Stimulated activated naive B cell treated with anti-CD40 and anti-IgM and Interleukin-4, amounts not matched to agents 10 μg/mL and 1 μg/mL and 100 μg/mL, for 72 hours (primary cell): ENCODE measurements around the gene GULP1.
"Not testable (repeated sequence)": the region's sequence is repeated elsewhere in the genome, so short reads cannot be mapped to it uniquely, and the experiment has no call there.

Experiments
- ATAC-seq, 2 donors: fragments of 150-1000 bp; cut with Tn5 transposase; replicated peaks; 2 replicates each; pipeline ENCODE4 v1.10.0; 2021; ENCODE audit warnings: moderate library complexity in 1 of 2
- DNase-seq: peaks from one replicate; pipeline ENCODE4 v3.0.0; 2021
- H3K27ac Mint-ChIP-seq: one replicate; pipeline ENCODE4 v1.8.0; 2022; ENCODE audit warnings: mild to moderate bottlenecking, mixed read lengths
- H3K27me3 Mint-ChIP-seq, 2 donors: one replicate each; pipeline ENCODE4 v1.8.0; 2022; ENCODE audit warnings: mixed read lengths in 2 of 2
- H3K36me3 Mint-ChIP-seq, 2 donors: one replicate each; pipeline ENCODE4 v1.8.0; 2022; ENCODE audit warnings: mixed read lengths in 2 of 2, mild to moderate bottlenecking in 1 of 2
- H3K4me1 Mint-ChIP-seq, 2 donors: one replicate each; pipeline ENCODE4 v1.8.0; 2022; ENCODE audit warnings: mixed read lengths in 2 of 2, mild to moderate bottlenecking in 1 of 2
- H3K4me3 Mint-ChIP-seq, 2 donors: one replicate each; pipeline ENCODE4 v1.8.0; 2022; ENCODE audit warnings: mild to moderate bottlenecking in 2 of 2, mixed read lengths in 2 of 2, moderate library complexity in 1 of 2
- H3K9me3 Mint-ChIP-seq, 2 donors: one replicate each; pipeline ENCODE4 v1.8.0; 2022; ENCODE audit warnings: mixed read lengths in 2 of 2, mild to moderate bottlenecking in 1 of 2

The GULP1 gene

DNA sequence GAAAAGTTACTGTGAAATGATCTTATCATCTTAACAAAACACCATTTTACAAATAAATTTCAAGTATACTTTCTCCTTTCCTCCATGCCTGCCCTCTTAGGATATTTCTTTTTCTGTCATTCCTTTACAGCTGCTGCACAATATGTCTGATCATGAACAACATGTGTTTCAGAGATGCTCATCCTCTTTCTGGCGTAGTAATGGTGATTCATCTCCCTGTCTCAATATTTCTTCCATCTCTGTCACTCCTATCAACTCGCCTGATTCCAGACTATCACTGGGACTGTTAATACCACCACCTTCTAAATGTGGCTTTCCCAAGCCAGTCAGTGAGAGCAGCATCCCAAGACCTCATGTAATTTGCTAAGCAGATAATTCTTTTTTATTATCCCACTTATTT, 290.5 kb downstream of the GULP1 start:
- ATAC-seq, result no peak
- H3K4me3 Mint-ChIP-seq, result no peak overlapping the region
- DNase-seq, result no peak
- H3K27ac Mint-ChIP-seq, result no peak overlapping the region
- H3K36me3 Mint-ChIP-seq, result no peaks in the 10 kb centered on the region
- H3K9me3 Mint-ChIP-seq, result no peaks in the 10 kb centered on the region
- no peaks in the 10 kb centered on the region for H3K4me1 Mint-ChIP-seq
- H3K27me3 Mint-ChIP-seq, result no peaks in the 10 kb centered on the region

GRCh38 chr2:188588235-188588634, 296.6 kb downstream of the GULP1 start:
- Mint-ChIP-seq H3K4me1 (no peaks in the 10 kb centered on the region), H3K36me3 (no peaks in the 10 kb centered on the region), H3K27me3 (no peaks in the 10 kb centered on the region), H3K4me3 (no peak overlapping the region), H3K9me3 (no peaks in the 10 kb centered on the region), H3K27ac (no peak overlapping the region)
- ATAC-seq, result no peak
- DNase-seq, result no peak

GRCh38 chr2:188596054-188596453, 304.4 kb downstream of the GULP1 start:
- Mint-ChIP-seq H3K36me3 (no peaks in the 10 kb centered on the region), H3K27ac (no peak overlapping the region), H3K4me3 (no peak overlapping the region), H3K27me3 (no peaks in the 10 kb centered on the region), H3K9me3 (no peaks in the 10 kb centered on the region), H3K4me1 (no peaks in the 10 kb centered on the region)
- DNase-seq (no peak), ATAC-seq (no peak)

- H3K36me3 Mint-ChIP-seq, result no peaks in the 10 kb centered on the region
- H3K27me3 Mint-ChIP-seq, result no peaks in the 10 kb centered on the region
- ATAC-seq, result no peak
- no peak overlapping the region for H3K4me3 Mint-ChIP-seq
- no peak overlapping the region for H3K27ac Mint-ChIP-seq
- no peaks in the 10 kb centered on the region for H3K4me1 Mint-ChIP-seq
- no peaks in the 10 kb centered on the region for H3K9me3 Mint-ChIP-seq
- no peak for DNase-seq
Measured at GRCh38 chr2:188598551-188598950, 306.9 kb downstream of the GULP1 start.

GRCh38 chr2:188599140-188599539, 307.5 kb downstream of the GULP1 start:
- H3K27ac Mint-ChIP-seq, result no peak overlapping the region
- no peaks in the 10 kb centered on the region for H3K36me3 Mint-ChIP-seq
- ATAC-seq (no peak), DNase-seq (no peak)
- H3K27me3 Mint-ChIP-seq, result no peaks in the 10 kb centered on the region
- H3K4me1 Mint-ChIP-seq, result no peaks in the 10 kb centered on the region
- no peaks in the 10 kb centered on the region for H3K9me3 Mint-ChIP-seq
- H3K4me3 Mint-ChIP-seq, result no peak overlapping the region

DNA sequence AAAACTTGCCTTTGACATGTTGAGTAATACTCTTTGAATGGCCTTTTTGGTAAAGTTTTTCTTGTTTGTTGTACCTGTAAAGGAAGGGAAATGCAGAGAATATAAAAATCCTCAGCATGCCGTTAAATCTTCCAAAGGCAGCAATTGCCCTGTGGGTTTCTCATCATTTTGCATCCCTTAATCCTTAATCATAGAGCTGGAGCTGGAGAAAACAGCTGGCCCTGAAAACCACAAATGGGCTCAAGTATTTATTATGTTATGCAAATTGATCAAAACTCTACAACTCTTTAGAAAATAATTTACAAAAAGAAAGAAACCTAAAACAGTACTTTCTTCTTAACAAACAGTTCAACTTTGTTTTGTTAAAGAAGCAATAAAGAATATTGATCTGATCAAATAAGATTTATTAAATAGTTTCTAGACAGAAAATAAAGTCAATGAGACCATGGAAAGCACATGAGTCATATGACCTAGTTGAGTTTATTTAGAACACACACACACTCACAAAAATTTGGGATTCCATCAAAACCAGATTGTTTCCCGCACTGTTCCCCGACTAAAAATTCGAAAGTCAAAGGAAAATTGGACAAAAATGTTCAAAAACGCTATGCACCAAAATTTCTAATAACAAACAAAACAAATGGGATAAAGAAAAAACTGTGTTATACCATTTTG, 309.0 kb downstream of the GULP1 start:
- Mint-ChIP-seq H3K36me3 (no peaks in the 10 kb centered on the region), H3K27ac (no peak overlapping the region), H3K9me3 (no peaks in the 10 kb centered on the region), H3K4me3 (no peak overlapping the region), H3K27me3 (no peaks in the 10 kb centered on the region), H3K4me1 (no peaks in the 10 kb centered on the region)
- ATAC-seq, result no peak
- DNase-seq, result no peak

- no peaks in the 10 kb centered on the region for H3K27me3 Mint-ChIP-seq
- no peak overlapping the region for H3K27ac Mint-ChIP-seq
- H3K4me3 Mint-ChIP-seq, result no peak overlapping the region
- no peak for ATAC-seq
- H3K9me3 Mint-ChIP-seq, result no peaks in the 10 kb centered on the region
- H3K4me1 Mint-ChIP-seq, result no peaks in the 10 kb centered on the region
- no peak for DNase-seq
- no peaks in the 10 kb centered on the region for H3K36me3 Mint-ChIP-seq
Measured at GRCh38 chr2:188601391-188601790, 309.7 kb downstream of the GULP1 start.

DNA sequence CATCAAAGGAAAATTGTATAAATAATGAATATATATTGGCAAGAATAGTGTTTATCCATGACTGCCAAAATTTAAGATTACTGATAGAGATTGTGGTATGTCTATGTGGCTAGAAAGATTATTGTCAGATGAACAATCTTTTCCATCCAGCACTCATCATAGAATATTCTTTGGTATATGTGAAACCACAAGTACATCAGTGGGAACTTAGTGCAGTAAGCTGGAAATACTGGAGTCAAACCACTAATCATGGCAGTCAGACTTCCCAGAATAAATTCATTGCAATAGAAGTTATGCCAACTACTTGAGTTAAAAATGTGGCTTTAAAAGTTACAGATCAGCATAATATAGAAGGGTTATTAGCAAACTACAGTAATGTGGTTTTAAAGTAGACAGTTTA, 310.3 kb downstream of the GULP1 start:
- Mint-ChIP-seq H3K36me3 (no peaks in the 10 kb centered on the region), H3K27ac (no peak overlapping the region)
- no peak for ATAC-seq

DNA sequence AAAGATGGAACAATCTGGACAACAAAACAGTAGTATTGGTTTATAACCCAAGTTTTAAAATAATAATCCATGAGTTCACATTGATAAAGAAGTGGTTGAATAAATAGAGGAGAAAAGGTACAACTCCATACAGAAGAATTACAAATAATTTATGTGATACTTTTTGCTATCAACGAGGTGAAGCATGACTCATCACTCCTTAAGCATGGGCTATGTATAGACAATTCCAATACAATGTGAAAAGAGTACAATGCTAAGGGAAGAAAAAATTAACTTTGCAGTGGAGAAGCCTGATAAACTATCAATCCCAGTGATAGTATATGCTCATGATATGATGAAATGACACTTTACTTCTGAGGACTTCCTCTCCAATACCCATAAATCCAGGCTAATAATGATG, 312.9 kb downstream of the GULP1 start:
- DNase-seq (no peak), ATAC-seq (no peak)
- no peak overlapping the region for H3K4me3 Mint-ChIP-seq
- no peaks in the 10 kb centered on the region for H3K27me3 Mint-ChIP-seq
- H3K4me1 Mint-ChIP-seq, result no peaks in the 10 kb centered on the region
- H3K9me3 Mint-ChIP-seq, result no peaks in the 10 kb centered on the region
- no peak overlapping the region for H3K27ac Mint-ChIP-seq
- no peaks in the 10 kb centered on the region for H3K36me3 Mint-ChIP-seq

More for the DNA sequence above, 310.3 kb downstream of the GULP1 start:
- no peak for DNase-seq
- Mint-ChIP-seq H3K27me3 (no peaks in the 10 kb centered on the region), H3K4me3 (no peak overlapping the region), H3K9me3 (no peaks in the 10 kb centered on the region), H3K4me1 (no peaks in the 10 kb centered on the region)

DNA sequence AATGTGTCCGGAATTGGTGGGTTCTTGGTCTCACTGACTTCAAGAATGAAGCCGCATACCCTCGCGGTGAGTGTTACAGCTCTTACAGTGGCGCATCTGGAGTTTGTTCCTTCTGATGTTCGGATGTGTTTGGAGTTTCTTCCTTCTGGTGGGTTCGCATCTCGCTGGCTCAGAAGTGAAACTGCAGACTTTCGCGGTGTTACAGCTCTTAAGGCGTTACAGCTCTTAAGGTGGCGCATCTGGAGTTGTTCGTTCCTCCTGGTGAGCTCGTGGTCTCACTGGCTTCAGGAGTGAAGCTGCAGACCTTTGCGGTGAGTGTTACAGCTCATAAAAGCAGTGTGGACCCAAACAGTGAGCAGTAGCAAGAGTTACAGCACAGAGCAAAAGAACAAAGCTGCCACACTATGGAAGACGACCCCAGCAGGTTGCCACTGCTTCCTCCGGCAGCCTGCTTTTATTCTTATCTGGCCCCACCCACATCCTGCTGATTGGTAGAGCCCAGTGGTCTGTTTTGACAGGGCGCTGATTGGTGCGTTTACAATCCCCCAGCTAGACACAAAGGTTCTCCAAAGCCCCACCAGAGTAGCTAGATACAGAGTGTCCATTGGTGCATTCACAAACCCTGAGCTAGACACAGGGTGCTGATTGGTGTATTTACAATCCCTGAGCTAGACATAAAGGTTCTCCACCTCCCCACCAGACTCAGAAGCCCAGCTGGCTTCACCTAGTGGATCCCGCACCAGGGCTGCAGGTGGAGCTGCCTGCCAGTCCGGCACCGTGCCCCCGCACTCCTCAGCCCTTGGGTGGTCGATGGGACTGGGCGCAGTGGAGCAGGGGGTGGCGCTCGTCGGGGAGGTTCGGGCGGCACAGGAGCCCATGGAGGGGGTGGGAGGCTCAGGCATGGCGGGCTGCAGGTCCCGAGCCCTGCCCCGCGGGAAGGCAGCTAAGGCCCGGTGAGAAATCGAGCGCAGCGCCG, 314.2 kb downstream of the GULP1 start:
- not testable (repeated sequence) for H3K4me1 Mint-ChIP-seq, ATAC-seq, H3K36me3 Mint-ChIP-seq, DNase-seq, H3K4me3 Mint-ChIP-seq, H3K27me3 Mint-ChIP-seq, H3K9me3 Mint-ChIP-seq, H3K27ac Mint-ChIP-seq

- H3K27ac Mint-ChIP-seq, H3K4me3 Mint-ChIP-seq, H3K36me3 Mint-ChIP-seq, H3K4me1 Mint-ChIP-seq, DNase-seq, H3K27me3 Mint-ChIP-seq, H3K9me3 Mint-ChIP-seq, ATAC-seq: not testable (repeated sequence)
Measured at GRCh38 chr2:188606596-188606995, 314.9 kb downstream of the GULP1 start.

DNA sequence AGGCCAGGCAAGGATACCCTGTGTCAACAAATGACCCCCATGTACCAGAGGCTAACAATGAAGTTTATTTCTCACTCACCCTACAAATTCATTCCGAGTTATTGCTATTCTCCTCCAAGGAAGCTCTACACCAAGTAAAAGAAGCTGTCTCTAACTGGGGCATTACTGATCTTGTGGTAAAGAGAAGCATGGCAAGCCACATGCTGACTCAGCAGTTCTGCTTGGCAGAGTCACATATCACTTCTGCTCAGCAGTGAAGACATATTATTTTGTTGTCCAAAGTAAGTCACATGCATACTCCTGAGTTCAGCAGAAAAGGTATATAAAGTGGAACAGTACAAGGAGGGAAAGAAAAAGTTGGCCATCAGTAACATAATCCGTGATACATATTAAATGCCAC, 315.8 kb downstream of the GULP1 start:
- ATAC-seq (no peak), DNase-seq (no peak)
- no peaks in the 10 kb centered on the region for H3K36me3 Mint-ChIP-seq
- no peak overlapping the region for H3K27ac Mint-ChIP-seq
- H3K4me1 Mint-ChIP-seq, result no peaks in the 10 kb centered on the region
- H3K9me3 Mint-ChIP-seq, result no peaks in the 10 kb centered on the region
- no peak overlapping the region for H3K4me3 Mint-ChIP-seq
- no peaks in the 10 kb centered on the region for H3K27me3 Mint-ChIP-seq

DNA sequence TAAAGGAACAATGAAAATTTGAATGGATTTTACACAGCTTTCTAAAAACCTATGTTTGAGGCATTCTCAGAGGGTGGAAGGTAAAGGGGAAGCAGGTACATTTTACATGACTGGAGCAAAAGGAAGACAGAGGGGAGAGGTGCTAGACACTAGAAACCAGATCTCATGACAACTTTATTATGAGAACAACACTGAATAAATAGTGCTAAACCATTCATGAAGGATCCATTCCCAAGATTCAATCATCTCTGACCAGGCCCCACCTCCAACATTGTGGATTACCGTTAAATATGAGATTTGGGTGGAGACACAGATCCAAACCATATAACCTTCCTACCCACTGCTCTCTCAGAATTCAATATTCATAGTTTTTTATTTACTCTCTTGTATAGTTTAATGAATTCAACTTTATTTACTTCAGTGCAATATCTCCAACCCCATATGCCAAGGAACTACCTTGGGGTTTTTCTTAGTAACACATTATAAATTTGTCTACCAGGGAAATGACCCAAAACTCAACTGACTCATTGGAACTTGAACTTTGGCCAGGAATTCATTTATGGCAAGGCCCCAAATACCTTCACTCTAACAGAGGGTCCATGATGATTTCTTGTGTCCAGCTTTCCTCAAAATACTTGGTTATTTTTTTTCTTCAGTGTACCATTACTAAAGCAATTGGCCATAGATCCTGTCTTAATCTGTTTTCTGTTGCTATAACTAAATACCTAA, 317.8 kb downstream of the GULP1 start:
- Mint-ChIP-seq H3K27me3 (no peaks in the 10 kb centered on the region), H3K27ac (no peak overlapping the region), H3K4me3 (no peak overlapping the region), H3K36me3 (no peaks in the 10 kb centered on the region), H3K4me1 (no peaks in the 10 kb centered on the region), H3K9me3 (no peaks in the 10 kb centered on the region)
- DNase-seq, result no peak
- ATAC-seq, result no peak

- no peak for ATAC-seq
- Mint-ChIP-seq H3K9me3 (no peaks in the 10 kb centered on the region), H3K27ac (no peak overlapping the region), H3K36me3 (no peaks in the 10 kb centered on the region), H3K27me3 (no peaks in the 10 kb centered on the region), H3K4me1 (no peaks in the 10 kb centered on the region), H3K4me3 (no peak overlapping the region)
- DNase-seq, result no peak
Measured at GRCh38 chr2:188610050-188610444, 318.4 kb downstream of the GULP1 start.
